ENCODE measurements around the gene CCNY.
A peak's percentile ranks its signal among the peaks of the same experiment; 100 is the strongest.
"Not testable (repeated sequence)": the region's sequence is repeated elsewhere in the genome, so short reads cannot be mapped to it uniquely, and the experiment has no call there.

CCNY gene

GRCh38 chr10:35336084-35336831, at the start of gene CCNY:
Gene CCNY (plus strand): TSS chr10:35336509. CDS start chr10:35337054, 545 bp downstream.
- DNase-seq, result peak; percentile 73

- no peak for DNase-seq
Observed at GRCh38 chr10:35289198-35289597, 47.1 kb upstream of the CCNY start.

- no peak for DNase-seq
Observed at GRCh38 chr10:35294506-35294905, 41.8 kb upstream of the CCNY start.

GRCh38 chr10:35299016-35299415, 37.3 kb upstream of the CCNY start:
- peak; percentile 16 for DNase-seq

- no peak for DNase-seq
Observed at GRCh38 chr10:35300063-35300699, 36.1 kb upstream of the CCNY start.

- DNase-seq, result no peak
Observed at GRCh38 chr10:35304649-35305048, 31.7 kb upstream of the CCNY start.

GRCh38 chr10:35306852-35307251, 29.5 kb upstream of the CCNY start:
- peak; percentile 14 for DNase-seq

- peak; percentile 19 for DNase-seq
Observed at GRCh38 chr10:35307297-35307696, 29.0 kb upstream of the CCNY start.

GRCh38 chr10:35308809-35309208, 27.5 kb upstream of the CCNY start:
- no peak for DNase-seq

GRCh38 chr10:35314142-35314541, 22.2 kb upstream of the CCNY start:
- DNase-seq, result not testable (repeated sequence)

GRCh38 chr10:35315235-35315634, 21.1 kb upstream of the CCNY start:
- not testable (repeated sequence) for DNase-seq

- DNase-seq, result no peak
Observed at GRCh38 chr10:35316218-35316967, 19.9 kb upstream of the CCNY start.

- no peak for DNase-seq
Observed at GRCh38 chr10:35318551-35318950, 17.8 kb upstream of the CCNY start.

- no peak for DNase-seq
Observed at GRCh38 chr10:35320341-35320740, 16.0 kb upstream of the CCNY start.

- DNase-seq, result no peak
Observed at GRCh38 chr10:35322636-35323035, 13.7 kb upstream of the CCNY start.

- DNase-seq, result no peak
Observed at GRCh38 chr10:35324196-35324595, 12.1 kb upstream of the CCNY start.

GRCh38 chr10:35326466-35327235, 9.7 kb upstream of the CCNY start:
- no peak for DNase-seq

- DNase-seq, result no peak
Observed at GRCh38 chr10:35327790-35328403, 8.4 kb upstream of the CCNY start.

- no peak for DNase-seq
Observed at GRCh38 chr10:35328404-35329037, 7.8 kb upstream of the CCNY start.

- DNase-seq, result peak; percentile 79
Observed at GRCh38 chr10:35329520-35329919, 6.8 kb upstream of the CCNY start.

- no peak for DNase-seq
Observed at GRCh38 chr10:35331894-35332640, 4.2 kb upstream of the CCNY start.

Data from NCI-H82 (cell line).